Activated CD4-positive, CD25-positive, alpha-beta regulatory T cell treated with anti-CD3 and anti-CD28 coated beads, Interleukin-2, amount 50 U/mL, for 24 hours (primary cell): ENCODE results near the gene SGMS1.
A peak's percentile ranks its signal among the peaks of the same experiment; 100 is the strongest.
"Not testable (repeated sequence)": the region's sequence is repeated elsewhere in the genome, so short reads cannot be mapped to it uniquely, and the experiment has no call there.

Experiments
- ATAC-seq, 2 donors: fragments of 150-1000 bp; cut with Tn5 transposase; one replicate each; pipeline ENCODE4 v1.10.0; 2021; ENCODE audit warnings: mild to moderate bottlenecking in 1 of 2, moderate library complexity in 1 of 2

Gene SGMS1

DNA sequence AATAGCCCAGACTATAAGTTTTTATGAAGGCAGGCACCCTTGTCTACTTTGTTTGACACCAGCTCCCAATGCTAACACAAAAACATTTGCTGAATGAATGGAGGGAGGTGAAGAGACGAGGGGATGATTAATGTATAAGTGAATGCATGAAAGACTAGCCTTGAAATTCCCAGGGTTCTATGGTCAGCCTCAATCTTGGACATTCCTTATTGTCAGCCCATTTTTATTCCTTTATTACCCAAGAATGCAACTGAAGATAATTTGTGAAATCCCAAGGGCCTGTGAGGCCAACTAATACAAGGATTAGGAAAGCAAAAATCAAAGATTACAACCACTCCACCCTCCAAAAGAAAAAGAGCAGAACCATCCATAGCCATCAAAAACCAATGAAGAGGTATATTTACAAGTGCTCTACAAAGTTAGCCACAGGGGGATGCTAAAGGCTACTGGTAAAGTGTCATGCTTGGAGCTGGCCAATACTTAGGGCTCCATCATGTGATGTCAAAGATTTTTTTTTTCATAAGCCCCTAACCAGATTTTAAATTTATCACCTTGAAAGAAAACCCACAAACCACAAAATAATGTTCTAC, 332.4 kb downstream of the SGMS1 start:
- ATAC-seq = no peak

DNA sequence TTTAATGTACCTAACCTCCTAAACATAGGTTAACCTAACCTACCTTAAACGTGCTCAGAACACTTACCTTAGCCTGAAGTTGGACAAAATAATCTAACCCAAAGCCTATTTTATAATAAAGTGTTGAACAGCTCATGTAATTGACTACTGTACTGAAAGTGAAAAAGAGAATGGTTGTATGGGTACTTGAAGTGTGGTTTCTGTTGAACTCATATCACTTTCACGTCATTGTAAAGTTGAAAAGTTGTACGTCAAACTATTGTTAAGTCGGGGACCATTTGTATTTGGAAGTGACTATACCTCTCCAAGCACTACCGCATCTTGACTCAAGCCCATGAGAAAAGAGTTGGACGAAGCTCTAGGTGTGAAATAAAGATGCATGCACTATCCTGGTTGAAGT, 334.6 kb downstream of the SGMS1 start:
- no peak for ATAC-seq

DNA sequence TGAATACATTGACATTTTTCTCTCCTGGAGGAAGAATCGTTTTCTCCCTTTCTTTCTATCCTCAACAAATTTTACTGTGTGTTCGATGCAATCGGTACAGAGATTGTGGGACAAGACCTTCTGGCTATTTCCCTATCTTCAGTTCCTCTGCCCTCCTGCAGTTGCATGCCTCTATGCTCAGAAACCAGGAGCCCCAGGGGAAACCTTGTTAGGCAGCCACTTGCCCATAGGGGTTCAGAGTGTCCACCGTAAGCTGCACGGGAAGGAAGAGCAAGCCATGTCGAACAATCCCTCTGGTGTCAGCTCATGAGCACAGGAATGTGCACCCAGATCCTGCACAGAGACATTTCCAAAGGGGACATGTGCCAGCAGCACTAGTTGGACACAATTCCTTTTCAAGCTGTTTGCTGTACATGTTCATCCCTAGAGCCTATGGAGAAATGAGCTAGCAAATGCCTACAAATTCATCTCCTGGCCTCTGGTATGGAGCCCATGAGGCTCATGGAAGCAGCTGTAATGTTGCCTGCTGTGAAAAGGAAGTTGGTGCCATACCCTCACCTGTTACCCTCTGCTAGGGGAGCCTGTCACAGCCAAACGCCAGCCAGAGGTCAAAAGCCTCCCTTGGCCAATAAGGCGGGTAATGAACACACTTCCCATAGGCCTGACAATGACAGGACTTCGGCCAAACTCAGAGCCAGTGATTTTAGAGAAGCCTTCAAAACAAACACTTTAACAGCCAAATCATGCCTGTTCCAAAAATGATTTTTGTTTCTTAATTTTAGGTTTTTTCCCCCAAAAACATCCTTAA, 336.6 kb downstream of the SGMS1 start:
- no peak for ATAC-seq

DNA sequence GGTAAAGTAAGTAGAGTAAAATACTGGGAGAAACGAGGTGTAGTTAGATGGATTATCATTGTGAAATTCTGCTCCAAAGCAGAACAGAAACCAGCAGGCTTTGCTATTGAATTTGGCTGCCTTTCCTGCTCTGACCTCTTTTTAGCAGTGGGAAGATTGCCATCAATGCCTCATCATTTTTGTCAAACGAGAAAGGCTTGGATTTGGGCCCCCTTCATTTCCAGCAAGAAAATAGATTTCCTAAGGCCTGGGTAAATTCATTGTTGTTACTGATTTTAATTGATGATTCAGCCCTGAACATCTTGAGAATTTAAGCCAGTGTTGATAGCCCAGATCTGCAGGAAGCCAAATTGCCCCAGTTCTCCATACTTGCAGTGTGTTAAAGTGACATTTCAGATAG, 337.2 kb downstream of the SGMS1 start:
- ATAC-seq = no peak

DNA sequence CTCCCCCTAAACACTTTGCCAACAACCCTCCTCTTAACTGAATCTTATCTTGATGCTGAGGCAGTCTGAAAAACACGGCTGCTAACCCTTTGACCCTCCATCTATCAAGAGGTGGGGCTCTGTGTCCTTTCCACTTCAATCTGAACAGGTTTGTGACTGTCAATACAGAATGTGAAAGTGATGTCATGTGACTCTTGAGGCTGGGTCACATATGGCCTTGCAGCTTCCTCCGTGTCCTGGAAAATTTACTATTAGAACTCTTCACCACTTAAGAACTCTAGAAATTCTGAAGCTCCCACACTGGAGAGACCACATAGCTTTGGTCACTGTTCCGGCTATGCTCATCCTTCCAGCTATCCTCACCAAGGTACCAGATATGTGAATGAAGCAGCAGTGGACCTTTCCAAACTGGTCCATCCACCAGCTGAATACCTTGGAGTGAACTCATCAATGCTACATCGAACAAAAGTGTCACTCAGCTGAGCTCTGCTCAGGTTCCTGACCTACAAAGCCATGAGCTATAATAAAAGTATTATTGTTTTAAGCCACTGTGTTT, 341.7 kb downstream of the SGMS1 start:
- no peak for ATAC-seq

DNA sequence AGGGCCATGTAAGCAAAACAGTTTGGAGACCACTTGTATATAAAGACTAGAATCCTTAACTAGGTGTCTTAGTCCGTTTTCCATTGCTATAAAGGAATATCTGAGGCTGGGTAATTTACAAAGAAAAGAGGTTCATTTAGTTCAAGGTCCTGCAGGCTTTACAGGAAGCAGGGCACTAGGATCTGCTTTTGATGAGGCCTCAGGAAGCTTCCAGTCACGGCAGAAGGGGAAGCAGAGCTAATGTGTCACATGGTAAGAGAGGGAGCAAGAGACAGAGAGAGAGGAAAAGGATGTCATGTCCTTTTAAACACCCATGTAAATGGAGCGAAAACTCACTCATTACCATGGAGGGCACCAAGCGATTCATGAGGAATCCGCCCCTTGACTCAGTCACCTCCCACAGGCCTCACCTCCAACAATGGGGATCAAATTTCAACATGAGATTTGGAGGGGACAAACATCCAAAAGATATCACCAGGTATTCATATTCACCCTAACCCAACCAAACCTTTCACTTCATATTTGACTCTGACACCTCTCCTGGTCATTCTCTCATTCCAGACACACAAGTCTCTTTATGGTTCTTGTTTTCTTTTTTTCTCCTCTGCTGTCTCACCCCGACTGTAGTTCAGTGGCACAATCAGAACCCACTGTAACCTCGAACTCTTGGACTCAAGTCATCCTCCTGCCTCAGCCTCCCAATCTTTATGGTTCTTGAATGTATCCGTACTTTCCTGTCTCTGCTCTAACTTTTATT, 342.4 kb downstream of the SGMS1 start:
- no peak for ATAC-seq

DNA sequence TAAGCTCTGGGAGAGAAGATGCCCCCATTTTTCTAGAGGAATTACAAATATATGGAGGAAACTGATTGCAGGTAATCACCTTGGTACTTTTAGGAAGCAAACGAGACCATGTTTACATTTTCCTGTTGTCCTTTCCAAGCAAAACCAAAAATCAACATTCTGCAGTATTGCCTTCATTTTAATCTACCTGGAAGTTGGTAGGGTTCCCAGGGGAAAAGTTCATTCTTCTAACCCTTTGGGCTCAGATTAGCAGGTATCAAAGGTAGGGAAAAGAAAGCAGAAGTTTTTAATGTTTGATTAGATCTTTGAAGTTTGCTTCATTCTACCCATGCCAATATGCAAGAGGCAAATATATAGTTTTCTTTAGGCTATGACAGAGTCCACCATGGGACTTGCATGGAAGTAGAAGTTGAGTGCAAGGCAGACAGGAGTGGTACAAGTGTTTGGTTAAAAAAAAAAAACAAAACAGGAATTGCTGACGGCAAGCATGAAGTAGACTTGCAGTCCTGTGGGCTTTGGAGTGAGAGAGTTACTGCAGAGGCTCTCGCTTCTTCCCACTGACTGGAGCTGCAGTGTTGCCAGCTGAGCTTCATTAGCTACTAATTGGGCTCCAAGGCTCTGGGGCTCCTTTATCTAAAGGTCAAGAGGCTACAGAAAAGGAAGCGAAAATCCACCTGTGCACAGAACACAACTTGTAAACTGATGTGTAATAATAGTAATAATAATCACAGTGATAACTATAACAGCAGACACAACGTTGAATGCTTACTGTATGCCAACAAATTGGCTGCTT, 343.5 kb downstream of the SGMS1 start:
- ATAC-seq = no peak

DNA sequence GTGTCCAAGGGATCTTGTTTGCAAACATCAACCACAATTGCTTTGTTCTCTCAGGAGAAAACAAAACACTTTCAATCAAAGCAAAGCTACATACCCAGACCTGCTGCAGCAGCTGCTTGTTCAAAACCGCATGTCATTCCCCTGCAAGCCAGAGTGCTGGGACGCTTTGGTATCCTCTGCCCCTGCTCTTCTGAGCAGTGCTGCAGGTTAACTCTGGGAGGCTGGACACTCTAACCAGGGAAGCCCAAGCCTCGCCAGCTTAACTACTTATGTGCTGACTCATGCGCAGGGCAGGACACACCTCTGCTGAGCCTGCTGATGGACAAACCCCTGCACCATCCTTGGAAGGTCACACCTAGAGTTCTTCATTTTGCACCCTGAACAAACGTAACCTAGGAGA, 344.3 kb downstream of the SGMS1 start:
- no peak for ATAC-seq

DNA sequence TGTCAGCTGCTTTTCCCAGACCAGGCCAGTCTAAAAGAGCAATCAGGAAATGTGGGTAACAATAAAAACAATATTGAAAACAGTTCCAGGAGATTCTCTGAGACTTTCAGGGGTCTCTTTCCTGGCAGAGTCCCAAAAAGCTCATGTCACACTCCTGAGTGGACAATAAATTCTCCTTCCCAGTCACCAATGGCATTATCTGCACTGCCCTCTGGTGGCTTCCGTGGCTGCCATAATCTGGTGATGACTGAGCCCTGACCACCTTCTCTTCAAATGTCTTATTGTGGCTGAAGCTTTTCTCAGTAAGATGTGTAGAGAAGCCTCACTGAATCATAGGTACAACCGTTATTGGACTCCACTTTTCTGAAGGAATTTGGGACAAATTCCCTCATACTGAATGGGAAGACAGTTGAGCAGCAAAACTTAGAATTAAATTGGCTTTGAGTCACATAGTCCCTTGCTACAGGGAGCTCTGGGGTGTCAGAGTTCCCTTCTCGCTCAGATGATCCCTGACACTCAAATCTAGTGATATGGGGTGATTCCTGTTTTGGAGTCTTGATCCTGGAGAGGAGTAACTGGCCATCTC, 348.0 kb downstream of the SGMS1 start:
- peak in 1 of 2 donors; percentile 24 for ATAC-seq

DNA sequence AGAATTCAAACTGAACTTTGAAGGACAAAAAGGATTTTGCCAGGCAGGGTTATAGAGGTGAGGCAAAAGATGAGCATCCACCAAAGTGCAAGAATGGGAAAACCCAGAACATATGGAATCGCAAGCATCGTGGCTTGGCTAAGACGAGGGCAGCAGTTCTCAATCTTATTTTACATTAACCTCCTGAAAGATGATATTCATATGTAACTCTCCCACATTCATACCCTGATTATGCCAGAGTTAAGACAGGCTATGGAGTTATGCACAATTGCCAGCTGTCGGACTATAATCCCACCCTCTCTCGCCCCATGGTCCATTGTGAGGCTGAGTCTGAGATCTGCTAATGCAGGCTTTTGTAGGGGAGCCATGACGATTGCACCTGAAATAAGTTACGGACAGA, 351.2 kb downstream of the SGMS1 start:
- ATAC-seq = no peak

DNA sequence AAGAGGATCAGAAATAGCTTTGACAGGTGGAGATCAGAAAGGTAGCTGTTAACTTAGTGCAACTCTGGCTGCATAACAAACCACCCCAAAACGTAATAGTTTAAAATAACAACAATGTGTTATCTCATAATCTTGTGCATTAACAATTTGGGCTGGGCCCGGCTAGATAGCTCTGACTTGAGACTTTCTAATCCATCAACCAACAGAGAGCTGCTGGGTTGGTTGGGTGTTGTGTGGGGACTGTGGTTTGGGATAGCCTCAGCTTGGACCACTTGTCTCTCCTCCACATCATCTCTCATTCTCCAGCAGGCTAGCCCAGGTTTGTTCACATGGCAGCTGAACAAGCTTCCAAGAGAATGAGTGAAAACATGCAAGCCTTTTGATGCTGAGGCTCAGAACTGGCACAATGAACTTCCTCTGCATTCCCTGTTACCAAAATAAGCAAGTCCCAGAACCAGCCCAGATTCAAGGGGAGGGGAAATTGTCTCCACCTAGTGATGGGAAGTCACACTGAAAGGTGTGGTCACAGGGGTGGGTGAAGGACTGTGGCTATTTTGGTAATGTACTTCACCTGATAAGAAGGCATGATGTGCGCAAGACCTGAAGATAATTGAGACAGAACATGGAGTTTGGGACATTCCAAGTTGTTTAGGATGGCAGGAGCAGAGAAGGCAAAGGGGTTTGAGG, 352.0 kb downstream of the SGMS1 start:
- ATAC-seq = no peak

DNA sequence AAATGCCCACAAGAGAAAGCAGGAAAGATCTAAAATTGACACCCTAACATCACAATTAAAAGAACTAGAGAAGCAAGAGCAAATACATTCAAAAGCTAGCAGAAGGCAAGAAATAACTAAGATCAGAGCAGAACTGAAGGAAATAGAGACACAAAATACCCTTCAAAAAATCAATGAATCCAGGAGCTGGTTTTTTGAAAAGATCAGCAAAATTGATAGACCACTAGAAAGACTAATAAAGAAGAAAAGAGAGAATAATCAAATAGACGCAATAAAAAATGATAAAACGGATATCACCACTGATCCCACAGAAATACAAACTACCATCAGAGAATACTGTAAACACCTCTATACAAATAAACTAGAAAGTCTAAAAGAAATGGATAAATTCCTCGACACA, 355.9 kb downstream of the SGMS1 start:
- ATAC-seq = not testable (repeated sequence)

DNA sequence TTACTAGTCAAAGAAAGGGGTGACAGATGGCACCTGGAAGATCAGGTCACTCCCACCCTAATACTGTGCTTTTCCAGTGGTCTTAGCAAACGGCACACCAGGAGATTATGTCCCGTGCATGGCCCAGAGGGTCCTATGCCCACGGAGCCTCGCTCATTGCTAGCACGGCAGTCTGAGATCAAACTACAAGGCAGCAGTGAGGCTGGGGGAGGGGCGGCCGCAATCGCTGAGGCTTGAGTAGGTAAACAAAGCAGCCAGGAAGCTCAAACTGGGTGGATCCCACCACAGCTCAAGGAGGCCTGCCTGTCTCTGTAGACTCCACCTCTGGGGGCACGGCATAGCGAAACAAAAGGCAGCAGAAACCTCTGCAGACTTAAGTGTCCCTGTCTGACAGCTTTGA, 361.1 kb downstream of the SGMS1 start:
- not testable (repeated sequence) for ATAC-seq

DNA sequence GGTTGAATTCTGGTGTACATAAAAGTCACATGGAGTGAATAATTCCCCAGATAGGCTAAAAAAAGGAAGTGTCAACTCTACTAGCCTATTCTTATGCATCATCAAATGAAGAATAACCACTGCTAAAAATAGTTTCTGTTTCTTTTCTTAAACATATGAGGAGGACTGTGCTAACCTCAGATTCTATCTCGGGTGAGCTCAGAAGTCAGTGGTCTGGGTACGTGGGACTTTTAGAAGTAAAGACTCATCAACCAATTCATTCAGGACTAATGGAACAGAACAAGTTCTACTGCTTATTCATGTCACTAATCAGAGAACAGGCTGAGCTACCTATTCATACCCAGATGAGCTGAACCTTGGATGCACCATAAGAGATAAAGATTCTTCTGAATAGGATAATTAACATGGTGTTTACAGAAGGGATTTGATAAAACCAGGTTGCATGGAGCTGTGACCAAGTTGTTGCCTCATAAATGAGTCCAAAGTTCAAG, 362.9 kb downstream of the SGMS1 start:
- ATAC-seq = peak; percentile 98
